Measurements from ENCODE around the gene DUOXA2.

The DUOXA2 gene

GRCh38 chr15:45162771-45163507, 48.8 kb downstream of the DUOXA2 start:
- peak; percentile 30 to 32 for DNase-seq (ENCODE audit: low read depth in 2 of 2)

- no peak for DNase-seq (ENCODE audit: low read depth in 2 of 2)
Observed at GRCh38 chr15:45163508-45163856, 49.4 kb downstream of the DUOXA2 start.

- no peak for DNase-seq (ENCODE audit: low read depth in 2 of 2)
Observed at GRCh38 chr15:45164914-45165313, 50.8 kb downstream of the DUOXA2 start.

- DNase-seq (ENCODE audit: low read depth in 2 of 2) = no peak
Observed at GRCh38 chr15:45165536-45165935, 51.4 kb downstream of the DUOXA2 start.

GRCh38 chr15:45166834-45167630, 52.9 kb downstream of the DUOXA2 start:
- DNase-seq (ENCODE audit: low read depth in 2 of 2) = peak; percentile 56 to 66

- no peak for DNase-seq (ENCODE audit: low read depth in 2 of 2)
Observed at GRCh38 chr15:45167631-45168205, 53.6 kb downstream of the DUOXA2 start.

All from stimulated activated CD8-positive, alpha-beta memory T cell treated with anti-CD3 and anti-CD28 coated beads, Interleukin-7, amount 100 ng/mL, for 1 hour (primary cell).